ENCODE data around the gene FAM149B1.
A peak's percentile ranks its signal among the peaks of the same experiment; 100 is the strongest.

DNA sequence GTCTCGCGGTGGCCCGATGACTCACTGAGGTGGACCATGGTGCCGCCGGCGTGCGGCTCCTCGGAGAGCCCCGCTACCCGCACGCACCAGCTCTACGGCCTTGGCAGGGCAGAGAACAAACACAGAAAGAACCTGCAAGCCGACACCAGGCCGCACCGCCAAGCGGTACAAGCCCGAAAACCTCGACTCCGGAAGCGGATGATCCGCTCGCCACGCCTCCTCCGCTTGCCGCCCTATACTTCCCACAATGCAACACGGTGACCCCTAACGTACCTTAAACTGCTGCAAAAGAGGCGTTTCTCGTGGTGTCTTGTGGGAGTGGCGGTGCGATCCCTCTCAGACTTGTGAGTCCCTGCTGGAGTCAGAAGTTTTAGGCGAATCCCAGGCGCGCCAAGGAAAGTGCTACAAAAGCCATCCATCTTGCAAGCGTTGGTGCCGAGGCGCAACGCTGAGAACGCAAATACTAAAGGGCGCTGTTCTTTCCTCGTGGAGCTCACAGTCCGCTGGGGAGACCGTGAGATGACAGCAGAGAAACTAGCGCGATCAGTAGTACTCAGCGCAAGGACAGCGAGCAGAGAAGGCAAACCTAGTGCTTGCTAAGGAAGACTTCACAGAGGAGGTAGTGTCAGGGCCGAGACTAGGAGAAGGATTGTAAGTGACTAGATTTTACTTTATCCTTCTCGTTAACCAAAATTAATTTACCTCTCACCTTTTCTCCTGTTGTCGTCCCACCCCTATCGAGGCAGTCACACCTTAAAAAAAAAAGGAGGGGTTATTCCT, 84.7 kb downstream of the FAM149B1 start, which contains the start of gene MRPS16:
- TF ChIP-seq, protein P1, sequence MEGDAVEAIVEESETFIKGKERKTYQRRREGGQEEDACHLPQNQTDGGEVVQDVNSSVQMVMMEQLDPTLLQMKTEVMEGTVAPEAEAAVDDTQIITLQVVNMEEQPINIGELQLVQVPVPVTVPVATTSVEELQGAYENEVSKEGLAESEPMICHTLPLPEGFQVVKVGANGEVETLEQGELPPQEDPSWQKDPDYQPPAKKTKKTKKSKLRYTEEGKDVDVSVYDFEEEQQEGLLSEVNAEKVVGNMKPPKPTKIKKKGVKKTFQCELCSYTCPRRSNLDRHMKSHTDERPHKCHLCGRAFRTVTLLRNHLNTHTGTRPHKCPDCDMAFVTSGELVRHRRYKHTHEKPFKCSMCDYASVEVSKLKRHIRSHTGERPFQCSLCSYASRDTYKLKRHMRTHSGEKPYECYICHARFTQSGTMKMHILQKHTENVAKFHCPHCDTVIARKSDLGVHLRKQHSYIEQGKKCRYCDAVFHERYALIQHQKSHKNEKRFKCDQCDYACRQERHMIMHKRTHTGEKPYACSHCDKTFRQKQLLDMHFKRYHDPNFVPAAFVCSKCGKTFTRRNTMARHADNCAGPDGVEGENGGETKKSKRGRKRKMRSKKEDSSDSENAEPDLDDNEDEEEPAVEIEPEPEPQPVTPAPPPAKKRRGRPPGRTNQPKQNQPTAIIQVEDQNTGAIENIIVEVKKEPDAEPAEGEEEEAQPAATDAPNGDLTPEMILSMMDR (IDR thresholded peaks at IDR 0.05; ENCODE audit: poor library complexity, severe bottlenecking): no peak
- peak; percentile 92 for TF ChIP-seq POLR2AphosphoS5 (IDR thresholded peaks at IDR 0.05)
- peak; percentile 33 for TF ChIP-seq EP300 (conservative IDR thresholded peaks at IDR 0.05; ENCODE audit: poor library complexity, severe bottlenecking)
- TF ChIP-seq EZH2 (IDR thresholded peaks at IDR 0.05; ENCODE audit: borderline replicate concordance, insufficient read depth, low read length, poor library complexity, severe bottlenecking): no peak
- TF ChIP-seq SMC3 (conservative IDR thresholded peaks at IDR 0.05; ENCODE audit: poor library complexity): no peak

All from neural cell (in vitro differentiated cells).